HUES6 (cell line): Measurements from ENCODE around the gene KIF15.

Experiments used
- H3K27ac ChIP-seq: 2 replicates; pipeline ENCODE4 v1.7.0; 2013; ENCODE audit warnings: low read depth, mild to moderate bottlenecking, low read length, inconsistent platforms
- H3K27me3 ChIP-seq: 2 replicates; pipeline ENCODE4 v1.6.1; 2013; ENCODE audit warnings: low read length; ENCODE audit not compliant: control insufficient read depth, insufficient read depth
- H3K36me3 ChIP-seq: 2 replicates; pipeline ENCODE4 v1.6.1; 2013; ENCODE audit warnings: low read length; ENCODE audit not compliant: control insufficient read depth, insufficient read depth
- H3K4me1 ChIP-seq: 2 replicates; pipeline ENCODE4 v1.6.1; 2013; ENCODE audit warnings: low read length; ENCODE audit not compliant: control insufficient read depth, insufficient read depth
- H3K4me3 ChIP-seq: 2 replicates; pipeline ENCODE4 v1.5.1; 2013; ENCODE audit warnings: low read depth, low read length
- H3K9ac ChIP-seq: one replicate; pipeline ENCODE4 v1.6.1; 2013; ENCODE audit warnings: mild to moderate bottlenecking, low read length
- H3K9me3 ChIP-seq: 2 replicates; pipeline ENCODE4 v1.6.1; 2013; ENCODE audit warnings: low read depth, low read length; ENCODE audit not compliant: control insufficient read depth, insufficient read depth

The KIF15 gene

DNA sequence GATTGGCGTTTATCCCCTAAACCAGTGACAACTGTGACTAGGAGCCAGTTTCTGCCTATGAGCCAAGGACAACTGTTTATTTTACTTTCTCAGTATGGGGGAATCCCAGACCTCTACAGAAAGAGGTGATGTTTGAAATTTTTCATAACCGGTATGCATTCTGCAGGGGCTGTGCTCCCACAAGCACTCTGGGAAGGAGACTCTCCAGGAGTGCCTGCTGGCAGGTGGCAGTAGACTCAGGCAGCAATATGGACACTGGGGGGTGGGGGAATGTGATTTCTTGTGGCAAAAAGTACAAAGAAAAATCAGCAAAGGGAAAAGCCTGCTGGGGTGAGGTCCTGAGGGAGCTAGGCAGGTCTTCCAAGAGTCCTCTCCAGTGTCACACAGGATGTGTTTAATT is 118.7 kb downstream of the KIF15 start:
- H3K9ac ChIP-seq: no peak overlapping the region
- H3K27me3 ChIP-seq: no peaks in the 10 kb centered on the region
- H3K4me3 ChIP-seq: no peak overlapping the region
- H3K36me3 ChIP-seq: no peaks in the 10 kb centered on the region
- H3K4me1 ChIP-seq: peaks cover 17% of the 10 kb centered on the region; the same call in 1 of the 2 replicates
- peaks cover 11% of the 10 kb centered on the region for H3K9me3 ChIP-seq
- no peak overlapping the region for H3K27ac ChIP-seq

DNA sequence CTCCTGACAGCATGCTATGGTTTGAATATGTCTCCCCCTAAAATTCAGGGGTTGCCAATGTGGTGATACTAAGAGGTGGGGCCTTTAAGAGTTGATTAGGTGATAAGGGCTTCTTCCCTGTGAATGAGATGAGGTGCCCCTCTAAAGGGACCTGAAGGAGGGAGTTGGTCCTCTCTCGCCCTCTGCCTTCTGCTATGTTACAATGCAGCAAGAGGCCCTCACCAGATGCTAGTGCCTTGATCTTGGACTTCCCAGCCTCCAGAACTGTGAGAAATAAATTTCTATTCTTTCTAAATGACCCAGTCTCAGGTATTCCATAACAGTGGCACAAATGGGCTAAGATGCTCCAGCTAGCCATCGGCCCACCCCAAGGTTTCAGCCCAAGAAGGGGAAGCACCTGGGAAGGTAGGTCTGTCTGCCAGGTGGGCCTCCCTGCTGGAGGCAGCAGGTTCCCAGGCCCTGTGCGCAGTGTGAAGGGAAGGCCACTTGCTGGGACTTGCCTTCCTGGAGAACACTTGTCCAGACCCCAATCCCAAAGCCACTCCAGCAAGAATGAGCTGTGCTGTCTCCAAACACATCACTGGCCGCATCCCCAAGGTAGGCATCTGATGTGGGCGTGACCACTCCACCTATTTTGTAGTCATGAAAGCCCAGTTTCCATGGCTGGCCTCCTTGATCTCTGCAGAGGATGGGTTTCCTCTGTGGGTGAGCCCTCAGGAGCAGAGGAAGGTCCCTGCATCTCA is 121.8 kb downstream of the KIF15 start:
- H3K4me1 ChIP-seq: peaks cover 26% of the 10 kb centered on the region; the same call in 1 of the 2 replicates
- H3K9me3 ChIP-seq: peaks cover 11% of the 10 kb centered on the region
- no peak overlapping the region for H3K4me3 ChIP-seq
- no peak overlapping the region for H3K27ac ChIP-seq
- H3K27me3 ChIP-seq: no peaks in the 10 kb centered on the region
- peak overlapping the region; percentile 35 for H3K9ac ChIP-seq
- no peaks in the 10 kb centered on the region for H3K36me3 ChIP-seq

DNA sequence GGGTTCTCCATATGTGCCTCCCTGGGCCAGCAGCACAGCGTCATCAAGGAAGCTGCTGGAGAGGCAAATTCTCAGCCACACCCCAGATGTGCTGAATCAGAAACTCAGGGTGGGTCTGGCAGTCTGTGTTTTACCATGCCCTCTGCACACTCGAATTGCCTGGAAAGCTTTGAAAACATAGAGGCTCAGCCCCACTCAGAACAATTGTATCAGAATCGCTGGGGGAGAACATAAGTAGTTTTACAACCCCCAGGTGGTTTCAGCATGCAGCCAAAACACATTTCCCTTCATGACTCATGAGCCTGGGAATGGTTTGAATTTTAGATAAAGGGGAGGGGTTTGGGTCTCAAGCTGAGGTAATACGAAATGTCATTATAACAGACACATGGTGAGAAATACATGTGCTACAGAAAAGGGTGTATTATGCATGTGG is 122.4 kb downstream of the KIF15 start:
- no peak overlapping the region for H3K27ac ChIP-seq
- H3K9me3 ChIP-seq: peaks cover 11% of the 10 kb centered on the region
- H3K27me3 ChIP-seq: no peaks in the 10 kb centered on the region
- no peaks in the 10 kb centered on the region for H3K36me3 ChIP-seq
- peaks cover 26% of the 10 kb centered on the region; the same call in 1 of the 2 replicates for H3K4me1 ChIP-seq
- no peak overlapping the region for H3K4me3 ChIP-seq
- peak overlapping the region; percentile 35 for H3K9ac ChIP-seq

DNA sequence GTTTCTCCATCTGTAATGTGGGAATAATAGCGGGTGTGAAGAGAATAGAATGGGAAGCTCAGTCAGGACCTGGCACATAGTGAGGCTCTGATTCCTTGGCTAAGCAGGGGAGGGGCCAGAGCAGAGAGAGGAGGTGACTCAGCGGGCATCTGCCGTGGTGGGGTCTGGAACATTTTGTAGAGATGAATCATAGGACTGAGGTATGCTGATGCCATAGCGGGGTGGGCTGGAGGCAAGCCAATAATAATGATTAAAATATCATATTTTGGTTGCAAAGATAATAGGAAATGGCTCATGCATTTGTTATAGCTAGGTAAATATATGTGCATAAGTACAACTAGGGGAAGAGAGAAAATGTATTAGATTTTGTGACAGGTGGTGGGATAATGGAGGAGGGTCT is 124.0 kb downstream of the KIF15 start:
- Histone ChIP-seq H3K4me3 (no peak overlapping the region), H3K27me3 (no peaks in the 10 kb centered on the region), H3K4me1 (peaks cover 26% of the 10 kb centered on the region; the same call in 1 of the 2 replicates), H3K27ac (no peak overlapping the region), H3K9me3 (peaks cover 11% of the 10 kb centered on the region), H3K36me3 (no peaks in the 10 kb centered on the region), H3K9ac (no peak overlapping the region)

DNA sequence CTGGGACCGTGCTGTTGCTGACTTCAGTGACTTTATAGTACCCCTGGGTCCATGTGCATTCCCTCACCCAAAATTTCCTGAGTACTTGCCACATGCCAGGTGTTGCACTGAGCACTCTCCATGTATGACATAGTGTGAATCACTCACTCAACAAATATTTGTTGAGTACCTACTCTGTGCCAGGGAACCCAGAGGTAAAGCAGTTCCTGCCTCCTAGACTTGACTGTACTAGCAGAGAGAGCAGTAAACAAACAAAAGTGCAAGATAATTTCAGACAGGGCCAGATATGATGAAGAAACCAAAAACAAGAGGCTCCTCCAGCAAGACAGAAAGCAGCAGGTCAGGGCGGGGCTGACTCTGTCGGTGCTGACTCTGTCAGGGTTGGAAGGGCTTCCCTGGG is 125.0 kb downstream of the KIF15 start:
- Histone ChIP-seq H3K27me3 (no peaks in the 10 kb centered on the region), H3K36me3 (no peaks in the 10 kb centered on the region), H3K27ac (no peak overlapping the region), H3K9ac (no peak overlapping the region), H3K4me3 (no peak overlapping the region), H3K4me1 (peaks cover 26% of the 10 kb centered on the region; the same call in 1 of the 2 replicates), H3K9me3 (peaks cover 11% of the 10 kb centered on the region)

DNA sequence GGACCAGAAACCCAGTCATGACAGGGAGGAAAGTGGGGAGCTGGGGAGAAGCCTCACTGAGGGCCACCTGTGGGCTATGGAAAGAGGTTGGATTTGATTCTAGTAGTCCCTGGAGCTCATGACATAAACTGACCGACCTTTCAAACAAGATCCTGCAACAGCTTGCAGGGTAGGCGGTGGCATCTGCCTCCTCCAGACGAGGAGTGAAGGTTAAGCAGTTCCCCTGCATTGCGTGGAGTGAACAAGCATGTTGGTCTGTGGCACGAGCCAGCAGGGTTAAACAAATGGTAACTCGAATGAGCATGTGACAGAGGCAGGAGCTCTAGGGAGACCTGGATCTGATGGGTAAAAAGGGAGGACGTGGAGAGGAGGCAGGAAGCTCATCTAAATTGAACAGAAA is 125.5 kb downstream of the KIF15 start:
- no peaks in the 10 kb centered on the region for H3K27me3 ChIP-seq
- no peak overlapping the region for H3K27ac ChIP-seq
- H3K9ac ChIP-seq: no peak overlapping the region
- peaks cover 26% of the 10 kb centered on the region; the same call in 1 of the 2 replicates for H3K4me1 ChIP-seq
- H3K36me3 ChIP-seq: no peaks in the 10 kb centered on the region
- no peak overlapping the region for H3K4me3 ChIP-seq
- peaks cover 11% of the 10 kb centered on the region for H3K9me3 ChIP-seq

DNA sequence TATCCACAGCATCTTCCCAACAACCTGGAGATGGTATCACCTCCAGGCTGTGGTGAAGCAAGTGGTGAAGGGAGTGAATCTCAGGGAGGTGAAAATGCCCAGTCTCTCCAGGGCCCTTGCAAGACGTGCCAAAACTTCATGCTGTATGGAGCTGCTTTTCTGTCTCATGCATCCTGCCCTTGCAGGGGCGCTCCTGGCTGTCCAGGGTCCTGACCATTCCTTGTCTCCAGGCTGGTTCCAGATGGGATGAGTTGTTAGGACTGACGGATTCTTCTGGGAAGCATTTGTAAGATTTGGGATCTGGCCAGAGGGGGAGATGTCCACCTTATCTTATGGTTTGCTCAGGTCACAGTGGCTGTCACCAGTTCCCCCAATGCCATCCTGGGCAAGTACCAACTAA is 128.7 kb downstream of the KIF15 start:
- Histone ChIP-seq H3K4me3 (no peak overlapping the region), H3K9ac (no peak overlapping the region), H3K27ac (no peak overlapping the region), H3K9me3 (no peaks in the 10 kb centered on the region), H3K36me3 (no peaks in the 10 kb centered on the region), H3K27me3 (no peaks in the 10 kb centered on the region), H3K4me1 (peaks cover 14% of the 10 kb centered on the region; the same call in 1 of the 2 replicates)

DNA sequence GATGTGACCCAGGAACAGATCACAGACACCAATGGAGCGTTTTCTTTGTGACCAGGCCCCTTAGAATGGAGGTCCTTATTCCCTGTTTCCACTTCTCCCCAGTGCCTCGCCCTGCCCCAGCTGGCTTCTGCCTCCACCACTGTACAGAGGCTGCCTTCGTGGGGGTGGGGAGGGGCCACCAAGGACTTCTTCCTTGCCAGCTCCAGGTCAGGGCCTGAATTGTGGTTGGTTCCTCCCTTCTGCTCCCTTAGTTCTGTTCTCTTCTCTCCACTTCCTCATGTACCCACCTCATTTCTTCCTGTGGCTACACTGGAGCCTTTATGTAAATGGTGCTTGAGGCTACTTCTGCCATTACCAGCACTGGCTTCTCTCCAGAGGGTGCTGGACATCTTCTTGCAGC is 129.3 kb downstream of the KIF15 start:
- no peaks in the 10 kb centered on the region for H3K36me3 ChIP-seq
- H3K4me1 ChIP-seq: peaks cover 9% of the 10 kb centered on the region; the same call in 1 of the 2 replicates
- no peaks in the 10 kb centered on the region for H3K9me3 ChIP-seq
- no peak overlapping the region for H3K4me3 ChIP-seq
- no peaks in the 10 kb centered on the region for H3K27me3 ChIP-seq
- no peak overlapping the region for H3K27ac ChIP-seq
- H3K9ac ChIP-seq: no peak overlapping the region

DNA sequence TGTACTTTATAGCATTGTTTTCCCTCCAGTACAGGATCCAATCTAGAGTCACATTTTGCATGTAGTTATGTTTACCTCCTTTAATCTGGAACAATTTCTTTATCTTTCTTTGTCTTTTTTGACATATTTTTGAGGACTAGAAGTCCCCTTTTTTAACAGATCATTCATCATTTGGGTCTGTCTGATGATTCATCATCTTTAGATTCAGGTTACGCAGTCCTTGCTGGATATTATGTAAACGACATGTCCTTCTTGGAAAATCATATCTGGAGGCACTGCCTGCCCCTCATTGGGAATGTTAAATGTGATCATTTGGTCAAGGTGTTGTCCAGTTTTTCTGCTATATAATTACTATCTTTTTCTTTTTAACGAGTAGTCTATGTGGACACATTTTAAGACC is 131.1 kb downstream of the KIF15 start:
- H3K27ac ChIP-seq: no peak overlapping the region
- no peaks in the 10 kb centered on the region for H3K27me3 ChIP-seq
- no peak overlapping the region for H3K9ac ChIP-seq
- H3K9me3 ChIP-seq: no peaks in the 10 kb centered on the region
- no peaks in the 10 kb centered on the region for H3K36me3 ChIP-seq
- H3K4me1 ChIP-seq: peaks cover 9% of the 10 kb centered on the region; the same call in 1 of the 2 replicates
- no peak overlapping the region for H3K4me3 ChIP-seq

DNA sequence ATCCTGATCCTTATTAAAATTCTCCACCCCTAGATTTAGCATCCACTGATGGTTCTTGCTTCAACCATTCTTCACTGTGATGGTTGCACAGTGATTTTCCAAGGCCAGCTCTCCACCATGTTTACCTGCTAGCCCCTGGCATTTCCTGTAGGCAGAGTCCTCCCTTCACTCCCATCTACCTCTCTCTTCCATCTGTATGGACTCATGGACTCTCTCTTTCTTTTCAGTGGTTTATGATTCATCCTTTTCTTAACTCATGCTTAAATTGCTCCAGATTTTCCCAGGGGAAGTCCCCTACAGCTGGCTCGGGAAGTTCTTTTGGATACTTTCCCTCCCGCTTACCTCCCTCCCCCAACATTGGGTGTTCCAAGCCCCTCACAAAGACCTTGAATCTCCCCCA is 131.5 kb downstream of the KIF15 start:
- no peak overlapping the region for H3K27ac ChIP-seq

DNA sequence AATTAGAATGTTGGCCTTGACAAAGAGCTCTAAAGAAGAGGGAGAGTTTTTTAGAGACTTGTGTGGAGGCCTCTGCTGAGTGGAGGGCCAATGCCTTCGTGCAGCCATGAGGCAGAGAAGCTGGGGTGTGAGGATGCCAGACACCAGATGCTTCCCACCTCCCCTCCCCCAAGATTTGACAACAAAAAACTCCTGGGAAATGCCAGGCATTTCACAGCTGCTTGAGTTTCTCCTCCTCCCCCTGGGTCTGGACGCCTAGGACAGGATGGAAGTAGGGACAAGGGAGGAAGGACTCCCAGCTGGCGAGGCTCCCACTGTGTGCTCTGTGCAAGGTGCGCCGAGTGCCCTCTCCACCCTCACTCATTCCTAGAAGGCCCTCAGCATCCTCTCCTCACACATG is 132.9 kb downstream of the KIF15 start:
- Histone ChIP-seq H3K27me3 (no peaks in the 10 kb centered on the region), H3K9ac (no peak overlapping the region), H3K27ac (no peak overlapping the region; the same call in 1 of the 2 replicates), H3K4me1 (peaks cover 11% of the 10 kb centered on the region; the same call in 1 of the 2 replicates), H3K9me3 (no peaks in the 10 kb centered on the region), H3K4me3 (no peak overlapping the region), H3K36me3 (no peaks in the 10 kb centered on the region)

More for the DNA sequence above, 131.5 kb downstream of the KIF15 start:
- Histone ChIP-seq H3K36me3 (no peaks in the 10 kb centered on the region), H3K9me3 (no peaks in the 10 kb centered on the region), H3K4me1 (peaks cover 8% of the 10 kb centered on the region; the same call in 1 of the 2 replicates), H3K9ac (no peak overlapping the region), H3K27me3 (no peaks in the 10 kb centered on the region), H3K4me3 (no peak overlapping the region)
